ENCODE results near the gene TLCD1.
A peak's percentile ranks its signal among the peaks of the same experiment; 100 is the strongest.

DNA sequence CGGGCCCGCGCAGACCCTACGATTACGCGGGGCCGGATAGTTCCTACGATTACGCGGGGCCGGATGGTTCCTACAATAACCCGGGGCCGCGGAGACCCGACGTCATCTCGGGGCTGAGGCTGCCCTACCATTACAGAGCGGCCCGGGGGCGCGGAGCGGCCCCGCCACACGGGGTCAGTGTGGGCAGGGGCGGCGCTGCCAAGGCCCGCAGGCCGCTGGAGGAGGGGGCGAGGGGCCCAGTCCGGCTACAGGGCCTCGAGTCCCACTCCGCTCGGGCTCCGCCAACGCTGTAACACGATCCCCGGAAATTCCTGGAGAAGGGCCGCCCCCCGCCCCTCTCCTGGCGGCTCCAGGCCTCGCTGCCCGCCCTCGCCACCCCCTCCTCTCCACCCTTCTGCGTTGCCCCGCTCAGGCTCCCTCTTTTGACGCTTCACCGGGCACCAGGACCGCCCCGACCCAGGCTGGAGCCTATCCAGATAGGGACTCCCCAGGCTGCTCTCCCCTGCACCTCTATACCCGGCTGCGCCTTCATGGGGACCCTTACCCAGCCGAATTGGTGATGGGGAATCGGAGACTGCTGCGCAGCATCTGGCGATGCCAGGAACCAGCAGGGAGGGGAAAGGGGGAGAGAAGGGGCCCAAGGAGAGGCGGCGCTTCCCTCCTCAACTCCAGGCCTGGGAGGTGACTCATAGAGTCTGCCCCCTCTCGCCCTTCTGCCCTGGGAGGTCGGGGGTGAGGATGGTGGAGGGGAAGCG lies 8.3 kb downstream of the TLCD1 start, which contains the start of gene RAB34:
- TF ChIP-seq, protein P1, sequence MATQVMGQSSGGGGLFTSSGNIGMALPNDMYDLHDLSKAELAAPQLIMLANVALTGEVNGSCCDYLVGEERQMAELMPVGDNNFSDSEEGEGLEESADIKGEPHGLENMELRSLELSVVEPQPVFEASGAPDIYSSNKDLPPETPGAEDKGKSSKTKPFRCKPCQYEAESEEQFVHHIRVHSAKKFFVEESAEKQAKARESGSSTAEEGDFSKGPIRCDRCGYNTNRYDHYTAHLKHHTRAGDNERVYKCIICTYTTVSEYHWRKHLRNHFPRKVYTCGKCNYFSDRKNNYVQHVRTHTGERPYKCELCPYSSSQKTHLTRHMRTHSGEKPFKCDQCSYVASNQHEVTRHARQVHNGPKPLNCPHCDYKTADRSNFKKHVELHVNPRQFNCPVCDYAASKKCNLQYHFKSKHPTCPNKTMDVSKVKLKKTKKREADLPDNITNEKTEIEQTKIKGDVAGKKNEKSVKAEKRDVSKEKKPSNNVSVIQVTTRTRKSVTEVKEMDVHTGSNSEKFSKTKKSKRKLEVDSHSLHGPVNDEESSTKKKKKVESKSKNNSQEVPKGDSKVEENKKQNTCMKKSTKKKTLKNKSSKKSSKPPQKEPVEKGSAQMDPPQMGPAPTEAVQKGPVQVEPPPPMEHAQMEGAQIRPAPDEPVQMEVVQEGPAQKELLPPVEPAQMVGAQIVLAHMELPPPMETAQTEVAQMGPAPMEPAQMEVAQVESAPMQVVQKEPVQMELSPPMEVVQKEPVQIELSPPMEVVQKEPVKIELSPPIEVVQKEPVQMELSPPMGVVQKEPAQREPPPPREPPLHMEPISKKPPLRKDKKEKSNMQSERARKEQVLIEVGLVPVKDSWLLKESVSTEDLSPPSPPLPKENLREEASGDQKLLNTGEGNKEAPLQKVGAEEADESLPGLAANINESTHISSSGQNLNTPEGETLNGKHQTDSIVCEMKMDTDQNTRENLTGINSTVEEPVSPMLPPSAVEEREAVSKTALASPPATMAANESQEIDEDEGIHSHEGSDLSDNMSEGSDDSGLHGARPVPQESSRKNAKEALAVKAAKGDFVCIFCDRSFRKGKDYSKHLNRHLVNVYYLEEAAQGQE (IDR thresholded peaks at IDR 0.05; ENCODE audit: unreplicated experiment): no peak
- TF ChIP-seq, protein P2, sequence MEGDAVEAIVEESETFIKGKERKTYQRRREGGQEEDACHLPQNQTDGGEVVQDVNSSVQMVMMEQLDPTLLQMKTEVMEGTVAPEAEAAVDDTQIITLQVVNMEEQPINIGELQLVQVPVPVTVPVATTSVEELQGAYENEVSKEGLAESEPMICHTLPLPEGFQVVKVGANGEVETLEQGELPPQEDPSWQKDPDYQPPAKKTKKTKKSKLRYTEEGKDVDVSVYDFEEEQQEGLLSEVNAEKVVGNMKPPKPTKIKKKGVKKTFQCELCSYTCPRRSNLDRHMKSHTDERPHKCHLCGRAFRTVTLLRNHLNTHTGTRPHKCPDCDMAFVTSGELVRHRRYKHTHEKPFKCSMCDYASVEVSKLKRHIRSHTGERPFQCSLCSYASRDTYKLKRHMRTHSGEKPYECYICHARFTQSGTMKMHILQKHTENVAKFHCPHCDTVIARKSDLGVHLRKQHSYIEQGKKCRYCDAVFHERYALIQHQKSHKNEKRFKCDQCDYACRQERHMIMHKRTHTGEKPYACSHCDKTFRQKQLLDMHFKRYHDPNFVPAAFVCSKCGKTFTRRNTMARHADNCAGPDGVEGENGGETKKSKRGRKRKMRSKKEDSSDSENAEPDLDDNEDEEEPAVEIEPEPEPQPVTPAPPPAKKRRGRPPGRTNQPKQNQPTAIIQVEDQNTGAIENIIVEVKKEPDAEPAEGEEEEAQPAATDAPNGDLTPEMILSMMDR (conservative IDR thresholded peaks at IDR 0.05; ENCODE audit: low read depth in 2 of 2): peak; percentile 43 to 66
- TF ChIP-seq EZH2phosphoT487 (IDR thresholded peaks at IDR 0.05; ENCODE audit: unreplicated experiment) (no peak), EZH2 (IDR thresholded peaks at IDR 0.05; ENCODE audit: low read depth, unreplicated experiment) (no peak), ZNF114 (CRISPR knock-in tag; IDR thresholded peaks at IDR 0.05) (no peak), JUNB (IDR thresholded peaks at IDR 0.05; ENCODE audit: unreplicated experiment) (no peak)

All from GM23338 (cell line).